HepG2 (cell line): ENCODE results near the gene ANKRD39. TPM values are rescaled to one million over a fixed set of nuclear protein-coding genes. Genes with fewer than 3 reads are reported as not detected.

Source experiments
- CHD4 ChIP-seq: fragments of 200-600 bp; sonication (generic); IDR thresholded peaks from 2 replicates; pipeline ENCODE4 v1.7.0; 2017; ENCODE audit warnings: mild to moderate bottlenecking, low read length, borderline replicate concordance
- ELF3 ChIP-seq: IDR thresholded peaks from 2 replicates; pipeline ENCODE4 v1.6.1; 2016; ENCODE audit warnings: missing genetic modification reagents, missing compliant biosample characterization
- KDM5A ChIP-seq: fragments of 200-600 bp; sonication (generic); IDR thresholded peaks from 2 replicates; pipeline ENCODE4 v1.7.0; 2018; ENCODE audit warnings: antibody characterized with exemption, mild to moderate bottlenecking, low read length, borderline replicate concordance
- NFRKB ChIP-seq: fragments of 450-650 bp; IDR thresholded peaks from 2 replicates; pipeline ENCODE4 v1.6.1; 2017
- PHF21A ChIP-seq: sonication (generic); formaldehyde crosslinking; IDR thresholded peaks from 2 replicates; pipeline ENCODE4 v1.5.0; 2020; ENCODE audit warnings: mild to moderate bottlenecking, missing genetic modification reagents
- RAD21 ChIP-seq: fragments of 450-650 bp; formaldehyde crosslinking; IDR thresholded peaks from 2 replicates; pipeline ENCODE4 v1.5.0; 2020; ENCODE audit warnings: mild to moderate bottlenecking
- SIN3B ChIP-seq: fragments of 150-350 bp; IDR thresholded peaks from 2 replicates; pipeline ENCODE4 v1.6.1; 2014; ENCODE audit warnings: low read length
- SPEN ChIP-seq: sonication (generic); formaldehyde crosslinking; IDR thresholded peaks from 2 replicates; pipeline ENCODE4 v1.5.1; 2020; ENCODE audit warnings: low read depth, mild to moderate bottlenecking, missing genetic modification reagents
- ZBTB38 ChIP-seq: sonication (generic); formaldehyde crosslinking; IDR thresholded peaks from 2 replicates; pipeline ENCODE4 v1.5.1; 2020; ENCODE audit warnings: mild to moderate bottlenecking, missing genetic modification reagents
- ZBTB7B ChIP-seq: sonication (generic); formaldehyde crosslinking; IDR thresholded peaks from 2 replicates; pipeline ENCODE4 v1.4.0; 2020; ENCODE audit warnings: missing genetic modification reagents
- ZFAT ChIP-seq: sonication (generic); formaldehyde crosslinking; conservative IDR thresholded peaks from 2 replicates; pipeline ENCODE4 v1.8.1; 2023; ENCODE audit warnings: missing genetic modification reagents, inconsistent platforms
- ZFP37 ChIP-seq: sonication (generic); formaldehyde crosslinking; IDR thresholded peaks from 2 replicates; pipeline ENCODE4 v1.4.0; 2020; ENCODE audit warnings: missing genetic modification reagents, borderline replicate concordance
- ZFP62 ChIP-seq: sonication (generic); formaldehyde crosslinking; IDR thresholded peaks from 2 replicates; pipeline ENCODE4 v1.4.0; 2020; ENCODE audit warnings: missing genetic modification reagents
- ZNF720 ChIP-seq: sonication (generic); formaldehyde crosslinking; IDR thresholded peaks from 2 replicates; pipeline ENCODE4 v1.4.0; 2020; ENCODE audit warnings: missing genetic modification reagents
- ZNF775 ChIP-seq: sonication (generic); formaldehyde crosslinking; IDR thresholded peaks from 2 replicates; pipeline ENCODE4 v1.4.0; 2020; ENCODE audit warnings: missing genetic modification reagents, mild to moderate bottlenecking, moderate library complexity, borderline replicate concordance
- ZNF780A ChIP-seq: sonication (generic); formaldehyde crosslinking; IDR thresholded peaks from 2 replicates; pipeline ENCODE4 v1.8.0; 2022; ENCODE audit warnings: mild to moderate bottlenecking, missing genetic modification reagents, moderate library complexity
- ZNF792 ChIP-seq: IDR thresholded peaks from 2 replicates; pipeline ENCODE4 v1.6.1; 2016
- polyA plus RNA-seq, 8 experiments: library from polyadenylated mRNA; depleted of rRNA in 3 of 8; stranded (reverse) in 7 of 8; unstranded in 1 of 8; fragments of >200 nt; fragmentation: Illumina TruSeq in 4 of 8; extraction: Trizol in 4 of 8; gene quantifications; 2 replicates each; pipeline versions ENCODE4 v1.2.1 to v1.2.3, GENCODE V29; 2011 to 2016; ENCODE audit warnings: low read depth in 4 of 8, missing spikeins in 1 of 8, mixed read lengths in 1 of 8; ENCODE audit not compliant: insufficient read depth in 1 of 8
- total RNA-seq, 5 experiments: library from RNA; depleted of rRNA; stranded (reverse); fragments of >200 nt; fragmentation: Illumina TruSeq; extraction: Trizol; gene quantifications; 2 replicates each; pipeline ENCODE4 v1.2.3, GENCODE V29; 2016; ENCODE audit warnings: low read depth in 1 of 5
- TF ChIP-seq, protein P1 (sequence below): IDR thresholded peaks from 2 replicates; pipeline ENCODE4 v1.6.1; 2016; ENCODE audit warnings: missing compliant biosample characterization, missing genetic modification reagents, borderline replicate concordance
- TF ChIP-seq, protein P2 (sequence below): sonication (generic); formaldehyde crosslinking; IDR thresholded peaks from 2 replicates; pipeline ENCODE4 v1.4.0; 2020; ENCODE audit warnings: missing genetic modification reagents, low read depth, mild to moderate bottlenecking, borderline replicate concordance
- TF ChIP-seq, protein P3 (sequence below): sonication (generic); formaldehyde crosslinking; IDR thresholded peaks from 2 replicates; pipeline ENCODE4 v1.4.0; 2020; ENCODE audit warnings: missing genetic modification reagents
- TF ChIP-seq, protein P4 (sequence below): sonication (generic); formaldehyde crosslinking; IDR thresholded peaks from 2 replicates; pipeline ENCODE4 v1.4.0; 2020; ENCODE audit warnings: missing genetic modification reagents, borderline replicate concordance

ANKRD39 gene
- total and polyA plus RNA-seq, 2 of the 13 experiments (the other 11 are each of a cell fraction or from before 2014, with no cell fraction given): 23.2 to 24.8 TPM

DNA sequence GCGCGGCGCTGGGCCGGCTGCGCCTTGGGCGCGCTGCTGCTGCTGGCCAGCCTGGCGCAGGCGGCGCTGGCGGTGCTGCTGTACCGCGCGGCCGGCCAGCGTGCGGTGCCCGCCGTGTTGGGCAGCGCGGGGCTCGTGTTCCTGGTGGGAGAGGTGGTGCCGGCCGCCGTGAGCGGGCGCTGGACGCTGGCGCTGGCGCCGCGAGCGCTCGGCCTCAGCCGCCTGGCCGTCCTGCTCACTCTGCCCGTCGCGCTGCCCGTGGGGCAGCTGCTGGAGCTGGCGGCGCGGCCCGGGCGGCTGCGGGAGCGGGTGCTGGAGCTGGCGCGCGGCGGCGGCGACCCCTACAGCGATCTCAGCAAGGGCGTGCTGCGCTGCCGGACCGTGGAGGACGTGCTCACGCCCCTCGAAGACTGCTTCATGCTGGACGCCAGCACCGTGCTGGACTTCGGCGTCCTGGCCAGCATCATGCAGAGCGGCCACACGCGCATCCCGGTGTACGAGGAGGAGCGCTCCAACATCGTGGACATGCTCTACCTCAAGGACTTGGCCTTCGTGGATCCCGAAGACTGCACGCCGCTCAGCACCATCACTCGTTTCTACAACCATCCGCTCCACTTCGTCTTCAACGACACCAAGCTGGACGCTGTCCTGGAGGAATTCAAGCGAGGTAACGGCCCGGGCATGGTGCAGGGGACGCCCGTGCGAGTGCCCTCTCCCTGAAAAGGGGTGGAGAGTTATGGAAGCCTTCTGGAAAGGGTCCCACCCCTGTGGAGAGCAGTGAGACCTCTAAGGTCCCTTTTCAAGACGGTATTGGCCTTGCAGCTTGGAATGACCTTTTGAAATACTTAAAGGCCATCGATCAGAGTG is 40.7 kb downstream of the ANKRD39 start (continued):
- TF ChIP-seq, protein P1, sequence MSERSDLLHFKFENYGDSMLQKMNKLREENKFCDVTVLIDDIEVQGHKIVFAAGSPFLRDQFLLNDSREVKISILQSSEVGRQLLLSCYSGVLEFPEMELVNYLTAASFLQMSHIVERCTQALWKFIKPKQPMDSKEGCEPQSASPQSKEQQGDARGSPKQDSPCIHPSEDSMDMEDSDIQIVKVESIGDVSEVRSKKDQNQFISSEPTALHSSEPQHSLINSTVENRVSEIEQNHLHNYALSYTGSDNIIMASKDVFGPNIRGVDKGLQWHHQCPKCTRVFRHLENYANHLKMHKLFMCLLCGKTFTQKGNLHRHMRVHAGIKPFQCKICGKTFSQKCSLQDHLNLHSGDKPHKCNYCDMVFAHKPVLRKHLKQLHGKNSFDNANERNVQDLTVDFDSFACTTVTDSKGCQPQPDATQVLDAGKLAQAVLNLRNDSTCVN (CRISPR knock-in tag): no peak
- TF ChIP-seq, protein P2, sequence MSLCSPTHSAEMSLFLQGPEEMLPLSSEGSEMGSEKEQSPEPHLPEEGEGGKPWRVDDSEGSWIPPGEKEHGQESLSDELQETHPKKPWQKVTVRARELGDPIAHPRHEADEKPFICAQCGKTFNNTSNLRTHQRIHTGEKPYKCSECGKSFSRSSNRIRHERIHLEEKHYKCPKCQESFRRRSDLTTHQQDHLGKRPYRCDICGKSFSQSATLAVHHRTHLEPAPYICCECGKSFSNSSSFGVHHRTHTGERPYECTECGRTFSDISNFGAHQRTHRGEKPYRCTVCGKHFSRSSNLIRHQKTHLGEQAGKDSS (CRISPR knock-in tag): no peak
- TF ChIP-seq ZNF720 (CRISPR knock-in tag) (no peak), ZNF792 (CRISPR knock-in tag) (no peak), ZNF780A (CRISPR knock-in tag) (no peak), ZFAT (CRISPR knock-in tag) (no peak), SPEN (no peak; the same call in 1 of the 2 replicates), ZFP37 (CRISPR knock-in tag) (no peak), RAD21 (CRISPR knock-in tag) (peak; percentile 44; the same call in 1 of the 2 replicates), ZBTB7B (CRISPR knock-in tag) (peak; percentile 77; the same call in 1 of the 2 replicates), ZBTB38 (CRISPR knock-in tag) (peak; percentile 60; the same call in 1 of the 2 replicates), CHD4 (no peak), NFRKB (no peak), SIN3B (no peak), PHF21A (CRISPR knock-in tag) (no peak), ZFP62 (no peak), ELF3 (CRISPR knock-in tag) (0 out of 2 replicates have a peak, but pooled peaks have one; percentile 24), ZNF775 (no peak), KDM5A (no peak)
- TF ChIP-seq, protein P3, sequence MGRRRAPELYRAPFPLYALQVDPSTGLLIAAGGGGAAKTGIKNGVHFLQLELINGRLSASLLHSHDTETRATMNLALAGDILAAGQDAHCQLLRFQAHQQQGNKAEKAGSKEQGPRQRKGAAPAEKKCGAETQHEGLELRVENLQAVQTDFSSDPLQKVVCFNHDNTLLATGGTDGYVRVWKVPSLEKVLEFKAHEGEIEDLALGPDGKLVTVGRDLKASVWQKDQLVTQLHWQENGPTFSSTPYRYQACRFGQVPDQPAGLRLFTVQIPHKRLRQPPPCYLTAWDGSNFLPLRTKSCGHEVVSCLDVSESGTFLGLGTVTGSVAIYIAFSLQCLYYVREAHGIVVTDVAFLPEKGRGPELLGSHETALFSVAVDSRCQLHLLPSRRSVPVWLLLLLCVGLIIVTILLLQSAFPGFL (CRISPR knock-in tag): no peak
- TF ChIP-seq, protein P4, sequence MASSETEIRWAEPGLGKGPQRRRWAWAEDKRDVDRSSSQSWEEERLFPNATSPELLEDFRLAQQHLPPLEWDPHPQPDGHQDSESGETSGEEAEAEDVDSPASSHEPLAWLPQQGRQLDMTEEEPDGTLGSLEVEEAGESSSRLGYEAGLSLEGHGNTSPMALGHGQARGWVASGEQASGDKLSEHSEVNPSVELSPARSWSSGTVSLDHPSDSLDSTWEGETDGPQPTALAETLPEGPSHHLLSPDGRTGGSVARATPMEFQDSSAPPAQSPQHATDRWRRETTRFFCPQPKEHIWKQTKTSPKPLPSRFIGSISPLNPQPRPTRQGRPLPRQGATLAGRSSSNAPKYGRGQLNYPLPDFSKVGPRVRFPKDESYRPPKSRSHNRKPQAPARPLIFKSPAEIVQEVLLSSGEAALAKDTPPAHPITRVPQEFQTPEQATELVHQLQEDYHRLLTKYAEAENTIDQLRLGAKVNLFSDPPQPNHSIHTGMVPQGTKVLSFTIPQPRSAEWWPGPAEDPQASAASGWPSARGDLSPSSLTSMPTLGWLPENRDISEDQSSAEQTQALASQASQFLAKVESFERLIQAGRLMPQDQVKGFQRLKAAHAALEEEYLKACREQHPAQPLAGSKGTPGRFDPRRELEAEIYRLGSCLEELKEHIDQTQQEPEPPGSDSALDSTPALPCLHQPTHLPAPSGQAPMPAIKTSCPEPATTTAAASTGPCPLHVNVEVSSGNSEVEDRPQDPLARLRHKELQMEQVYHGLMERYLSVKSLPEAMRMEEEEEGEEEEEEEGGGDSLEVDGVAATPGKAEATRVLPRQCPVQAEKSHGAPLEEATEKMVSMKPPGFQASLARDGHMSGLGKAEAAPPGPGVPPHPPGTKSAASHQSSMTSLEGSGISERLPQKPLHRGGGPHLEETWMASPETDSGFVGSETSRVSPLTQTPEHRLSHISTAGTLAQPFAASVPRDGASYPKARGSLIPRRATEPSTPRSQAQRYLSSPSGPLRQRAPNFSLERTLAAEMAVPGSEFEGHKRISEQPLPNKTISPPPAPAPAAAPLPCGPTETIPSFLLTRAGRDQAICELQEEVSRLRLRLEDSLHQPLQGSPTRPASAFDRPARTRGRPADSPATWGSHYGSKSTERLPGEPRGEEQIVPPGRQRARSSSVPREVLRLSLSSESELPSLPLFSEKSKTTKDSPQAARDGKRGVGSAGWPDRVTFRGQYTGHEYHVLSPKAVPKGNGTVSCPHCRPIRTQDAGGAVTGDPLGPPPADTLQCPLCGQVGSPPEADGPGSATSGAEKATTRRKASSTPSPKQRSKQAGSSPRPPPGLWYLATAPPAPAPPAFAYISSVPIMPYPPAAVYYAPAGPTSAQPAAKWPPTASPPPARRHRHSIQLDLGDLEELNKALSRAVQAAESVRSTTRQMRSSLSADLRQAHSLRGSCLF (CRISPR knock-in tag): no peak
